ENCODE results near the gene PDGFD. TPM values are rescaled to one million over a fixed set of nuclear protein-coding genes. Genes with fewer than 3 reads are reported as not detected.

PDGFD gene
- polyA plus RNA-seq, 1 of the 3 experiments (the other 2 are of a cell fraction), result 4.8 TPM

GRCh38 chr11:103895106-103895505, 268.8 kb downstream of the PDGFD start:
- Histone ChIP-seq H3K9ac (no peak overlapping the region), H3K4me3 (ENCODE audit: low read depth in 2 of 2, low read length in 1 of 2) (no peak overlapping the region), H3K79me2 (ENCODE audit: insufficient read depth) (no peaks in the 10 kb centered on the region), H3K27ac (ENCODE audit: low read depth in 2 of 2, low read length in 1 of 2) (no peak overlapping the region), H3K27me3 (ENCODE audit: insufficient read depth) (no peaks in the 10 kb centered on the region), H3F3A (replicated peaks; ENCODE audit: insufficient read depth) (peaks cover 19% of the 10 kb centered on the region), H3K36me3 (replicated peaks in 1 of 2; ENCODE audit: control insufficient read depth in 1 of 2, insufficient read depth in 2 of 2, low read length in 1 of 2) (no peaks in the 10 kb centered on the region), H4K20me1 (ENCODE audit: insufficient read depth) (no peaks in the 10 kb centered on the region), H3K9me2 (no peaks in the 10 kb centered on the region), H3K4me1 (ENCODE audit: control insufficient read depth in 1 of 2, insufficient read depth in 2 of 2, low read depth in 1 of 2, low read length in 1 of 2) (0 out of 4 replicates have a peak, but pooled peaks cover 0 to 10% of the 10 kb centered on the region in 2 experiments), H3K4me2 (no peak overlapping the region), H2AFZ (ENCODE audit: low read depth) (no peak overlapping the region), H3K9me3 (no peaks in the 10 kb centered on the region)
- ChIA-PET CTCF (interaction anchor here (1.4 kb wide), 1 partner anchor 213 kb away, joined by 3 read pairs; no protein-coding TSS in a partner anchor), POLR2A (no interaction called here)
- WGBS (ENCODE audit: low lambda C conversion rate), result 87% methylated on average over 3 of the region's 3 CpGs
- no peak for DNase-seq
- TF ChIP-seq TCF12 (IDR thresholded peaks at IDR 0.05), result no peak
- TF ChIP-seq POLR2AphosphoS5 (IDR thresholded peaks at IDR 0.05; ENCODE audit: low read depth, low read length), result no peak
- TF ChIP-seq GATA2 (CRISPR knock-in tag; IDR thresholded peaks at IDR 0.05), result no peak
- TF ChIP-seq YY1 (IDR thresholded peaks at IDR 0.05; ENCODE audit: low read depth), result no peak
- no peak for TF ChIP-seq RXRA (IDR thresholded peaks at IDR 0.05; ENCODE audit: borderline replicate concordance, low read depth)

GRCh38 chr11:103894673-103895072, 269.3 kb downstream of the PDGFD start:
- POLR2A ChIA-PET, result no interaction called here
- Histone ChIP-seq H2AFZ (ENCODE audit: low read depth) (no peak overlapping the region), H3K4me1 (ENCODE audit: control insufficient read depth in 1 of 2, insufficient read depth in 2 of 2, low read depth in 1 of 2, low read length in 1 of 2) (0 out of 4 replicates have a peak, but pooled peaks cover 0 to 10% of the 10 kb centered on the region in 2 experiments), H3K27ac (ENCODE audit: low read depth in 2 of 2, low read length in 1 of 2) (no peak overlapping the region), H3K36me3 (replicated peaks in 1 of 2; ENCODE audit: control insufficient read depth in 1 of 2, insufficient read depth in 2 of 2, low read length in 1 of 2) (no peaks in the 10 kb centered on the region), H3K4me3 (ENCODE audit: low read depth in 2 of 2, low read length in 1 of 2) (no peak overlapping the region), H3K79me2 (ENCODE audit: insufficient read depth) (no peaks in the 10 kb centered on the region), H3K4me2 (no peak overlapping the region), H3K9me3 (no peaks in the 10 kb centered on the region), H4K20me1 (ENCODE audit: insufficient read depth) (no peaks in the 10 kb centered on the region), H3F3A (replicated peaks; ENCODE audit: insufficient read depth) (peaks cover 19% of the 10 kb centered on the region), H3K27me3 (ENCODE audit: insufficient read depth) (no peaks in the 10 kb centered on the region), H3K9me2 (no peaks in the 10 kb centered on the region), H3K9ac (no peak overlapping the region)
- CTCF ChIA-PET, result interaction anchor here (1.4 kb wide), 1 partner anchor 212 kb away, joined by 3 read pairs; no protein-coding TSS in a partner anchor
- WGBS (ENCODE audit: low lambda C conversion rate), result 75% methylated on average over 3 of the region's 3 CpGs
- TF ChIP-seq EP300 (IDR thresholded peaks at IDR 0.05; ENCODE audit: borderline replicate concordance in 1 of 2, low read depth in 1 of 2, low read length in 1 of 2) (no peak), SMC3 (IDR thresholded peaks at IDR 0.05; ENCODE audit: low read depth, low read length) (no peak), JUND (IDR thresholded peaks at IDR 0.05) (no peak), YY1 (IDR thresholded peaks at IDR 0.05; ENCODE audit: low read depth) (no peak), RXRA (IDR thresholded peaks at IDR 0.05; ENCODE audit: borderline replicate concordance, low read depth) (no peak), MXI1 (IDR thresholded peaks at IDR 0.05; ENCODE audit: low read depth, low read length) (no peak), TCF12 (IDR thresholded peaks at IDR 0.05) (no peak), NFIC (IDR thresholded peaks at IDR 0.05; ENCODE audit: borderline replicate concordance) (no peak), MAX (IDR thresholded peaks at IDR 0.05; ENCODE audit: low read depth) (no peak), CHD2 (IDR thresholded peaks at IDR 0.05; ENCODE audit: low read length, partially characterized antibody) (no peak), MEF2A (IDR thresholded peaks at IDR 0.05; ENCODE audit: borderline replicate concordance, low read depth) (no peak)
- DNase-seq, result no peak

GRCh38 chr11:103894034-103894433, 269.9 kb downstream of the PDGFD start:
- no peak overlapping the region for H3K4me2 ChIP-seq
- no peak for DNase-seq
- no peak overlapping the region for H3K4me3 ChIP-seq (ENCODE audit: low read depth in 2 of 2, low read length in 1 of 2)
- H3K4me1 ChIP-seq (ENCODE audit: control insufficient read depth in 1 of 2, insufficient read depth in 2 of 2, low read depth in 1 of 2, low read length in 1 of 2), result 0 out of 4 replicates have a peak, but pooled peaks cover 0 to 10% of the 10 kb centered on the region in 2 experiments
- H3K9ac ChIP-seq, result no peak overlapping the region
- H3K9me3 ChIP-seq, result no peaks in the 10 kb centered on the region
- no peak overlapping the region for H2AFZ ChIP-seq (ENCODE audit: low read depth)
- ChIA-PET CTCF (interaction anchor here (1.4 kb wide), 1 partner anchor 212 kb away, joined by 3 read pairs; no protein-coding TSS in a partner anchor), POLR2A (no interaction called here)
- TF ChIP-seq POLR2AphosphoS5 (IDR thresholded peaks at IDR 0.05; ENCODE audit: low read depth, low read length) (no peak), TAF1 (IDR thresholded peaks at IDR 0.05; ENCODE audit: borderline replicate concordance, low read depth, low read length) (no peak)
- no peaks in the 10 kb centered on the region for H4K20me1 ChIP-seq (ENCODE audit: insufficient read depth)
- no peaks in the 10 kb centered on the region for H3K9me2 ChIP-seq
- no peaks in the 10 kb centered on the region for H3K27me3 ChIP-seq (ENCODE audit: insufficient read depth)
- H3F3A ChIP-seq (replicated peaks; ENCODE audit: insufficient read depth), result peaks cover 19% of the 10 kb centered on the region
- 59% methylated on average over 3 of the region's 3 CpGs for WGBS (ENCODE audit: low lambda C conversion rate)
- H3K79me2 ChIP-seq (ENCODE audit: insufficient read depth), result no peaks in the 10 kb centered on the region
- H3K27ac ChIP-seq (ENCODE audit: low read depth in 2 of 2, low read length in 1 of 2), result no peak overlapping the region
- H3K36me3 ChIP-seq (replicated peaks in 1 of 2; ENCODE audit: control insufficient read depth in 1 of 2, insufficient read depth in 2 of 2, low read length in 1 of 2), result no peaks in the 10 kb centered on the region
